ENCODE results near the gene PCDH8.

The PCDH8 gene

GRCh38 chr13:52840066-52840465 lies 8.4 kb downstream of the PCDH8 start:
- Histone ChIP-seq H3K27ac (no peak overlapping the region), H3K4me3 (ENCODE audit: low read depth in 1 of 2, low read length in 1 of 2) (no peak overlapping the region), H3K27me3 (peaks cover 97% of the 10 kb centered on the region), H3K9me3 (no peaks in the 10 kb centered on the region), H3K36me3 (no peaks in the 10 kb centered on the region), H3K4me1 (ENCODE audit: control insufficient read depth in 1 of 2, insufficient read depth in 1 of 2, low read depth in 1 of 2, low read length in 1 of 2) (peaks cover 0 to under 1% of the 10 kb centered on the region in 2 experiments)
- TF ChIP-seq CTCF (IDR thresholded peaks at IDR 0.05), result no peak

- no peak for TF ChIP-seq CTCF (IDR thresholded peaks at IDR 0.05)
- Histone ChIP-seq H3K4me3 (ENCODE audit: low read depth in 1 of 2, low read length in 1 of 2) (no peak overlapping the region), H3K36me3 (no peaks in the 10 kb centered on the region), H3K27ac (no peak overlapping the region), H3K4me1 (ENCODE audit: control insufficient read depth in 1 of 2, insufficient read depth in 1 of 2, low read depth in 1 of 2, low read length in 1 of 2) (no peaks in the 10 kb centered on the region), H3K9me3 (no peaks in the 10 kb centered on the region), H3K27me3 (peaks cover 97% of the 10 kb centered on the region)
Measured at GRCh38 chr13:52838433-52839107, 9.9 kb downstream of the PCDH8 start.

GRCh38 chr13:52837850-52838249 lies 10.6 kb downstream of the PCDH8 start:
- Histone ChIP-seq H3K27me3 (peaks cover 97% of the 10 kb centered on the region), H3K27ac (no peak overlapping the region), H3K4me1 (ENCODE audit: control insufficient read depth in 1 of 2, insufficient read depth in 1 of 2, low read depth in 1 of 2, low read length in 1 of 2) (no peaks in the 10 kb centered on the region), H3K36me3 (no peaks in the 10 kb centered on the region), H3K4me3 (ENCODE audit: low read depth in 1 of 2, low read length in 1 of 2) (no peak overlapping the region), H3K9me3 (no peaks in the 10 kb centered on the region)
- TF ChIP-seq CTCF (IDR thresholded peaks at IDR 0.05), result no peak

GRCh38 chr13:52835071-52835839 lies 13.2 kb downstream of the PCDH8 start:
- Histone ChIP-seq H3K27ac (no peak overlapping the region), H3K36me3 (no peaks in the 10 kb centered on the region), H3K4me3 (ENCODE audit: low read depth in 1 of 2, low read length in 1 of 2) (no peak overlapping the region), H3K9me3 (no peaks in the 10 kb centered on the region), H3K4me1 (ENCODE audit: control insufficient read depth in 1 of 2, insufficient read depth in 1 of 2, low read depth in 1 of 2, low read length in 1 of 2) (no peaks in the 10 kb centered on the region), H3K27me3 (peaks cover 82% of the 10 kb centered on the region)
- no peak for TF ChIP-seq CTCF (IDR thresholded peaks at IDR 0.05)

GRCh38 chr13:52833296-52833875 lies 15.1 kb downstream of the PCDH8 start:
- TF ChIP-seq CTCF (IDR thresholded peaks at IDR 0.05), result no peak
- H3K36me3 ChIP-seq, result no peaks in the 10 kb centered on the region
- peaks cover 3 to 4% of the 10 kb centered on the region in 2 experiments for H3K4me1 ChIP-seq (ENCODE audit: control insufficient read depth in 1 of 2, insufficient read depth in 1 of 2, low read depth in 1 of 2, low read length in 1 of 2)
- H3K27ac ChIP-seq, result no peak overlapping the region
- H3K27me3 ChIP-seq, result peaks cover 63% of the 10 kb centered on the region
- no peak overlapping the region for H3K4me3 ChIP-seq (ENCODE audit: low read depth in 1 of 2, low read length in 1 of 2)
- no peaks in the 10 kb centered on the region for H3K9me3 ChIP-seq
